VCaP (cell line): ENCODE results near the gene SPAG9.
A peak's percentile ranks its signal among the peaks of the same experiment; 100 is the strongest.

ENCODE experiments used
- H3K27ac ChIP-seq: fragments of 450-650 bp; 2 replicates; pipeline ENCODE4 v1.5.1; 2017
- CTCF ChIP-seq: fragments of 450-650 bp; conservative IDR thresholded peaks from 2 replicates; pipeline ENCODE4 v1.5.1; 2017; ENCODE audit warnings: mild to moderate bottlenecking, moderate library complexity

The SPAG9 gene

DNA sequence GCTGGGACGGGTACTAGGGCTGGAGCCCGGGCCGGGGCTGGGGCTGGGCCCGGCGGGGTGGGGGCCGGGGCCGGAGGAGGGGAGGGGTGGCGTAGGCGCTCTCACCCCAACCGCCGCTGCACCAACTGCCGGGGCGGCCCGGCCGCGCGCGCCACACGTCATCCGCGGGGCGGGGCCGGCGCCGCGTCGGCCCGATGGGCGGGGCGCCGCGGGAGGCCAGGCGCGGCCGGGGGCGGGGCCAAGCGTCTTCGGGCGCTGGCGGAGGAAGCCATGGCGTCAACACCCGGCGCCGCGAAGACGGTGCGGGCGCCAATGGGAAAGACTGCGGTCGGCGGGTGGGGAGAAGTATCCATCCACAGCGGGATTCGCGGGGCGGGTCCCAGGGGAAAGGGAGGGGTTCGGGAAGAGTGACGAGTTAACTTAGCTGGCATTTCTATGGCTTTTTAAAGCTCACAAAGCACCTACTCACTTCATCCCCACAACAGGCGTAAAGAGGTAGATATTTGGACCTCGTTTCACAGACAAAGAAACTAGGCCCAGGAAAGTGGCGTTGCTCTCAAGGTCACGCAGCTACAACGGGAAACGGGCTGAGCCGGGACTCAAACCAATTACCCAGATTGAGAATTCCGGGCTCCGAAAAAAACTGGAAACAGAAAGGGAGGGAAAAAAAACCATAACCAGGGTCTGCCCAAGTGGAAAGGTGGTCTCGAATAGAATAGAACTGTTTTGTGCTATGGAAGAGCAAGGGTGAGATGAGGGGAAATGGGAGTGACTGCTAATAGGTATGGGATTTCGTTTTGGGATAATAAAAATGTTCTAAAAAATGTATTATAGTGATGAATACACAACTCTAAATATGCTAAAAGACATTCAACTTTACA lies at the start of gene SPAG9:
Gene SPAG9, minus strand, starts transcription at position 130 of the 881 bp plus-strand sequence. CDS start 212 bp downstream, outside the sequence.
- TF ChIP-seq CTCF = no peak

DNA sequence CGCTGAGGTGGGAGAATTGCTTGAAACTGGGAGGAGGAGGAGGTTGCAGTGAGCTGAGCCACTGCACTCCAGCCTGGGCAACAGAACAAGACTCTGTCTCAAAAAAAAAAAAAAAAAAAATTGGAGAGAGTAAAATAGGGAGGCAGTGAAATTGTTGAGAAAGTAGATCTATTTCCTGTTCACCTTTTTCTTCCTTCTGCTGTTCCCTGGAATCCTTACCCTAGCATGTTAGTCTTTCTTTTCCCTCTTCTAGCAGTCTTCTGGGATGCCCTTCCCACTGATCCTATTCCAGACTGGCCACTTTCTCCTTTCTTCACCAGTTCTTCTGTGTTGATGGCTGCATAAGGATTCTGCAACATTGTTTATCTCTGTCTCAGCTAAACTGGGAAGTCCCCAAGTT lies 48.7 kb upstream of the SPAG9 start:
- no peak for TF ChIP-seq CTCF
- H3K27ac ChIP-seq = peak overlapping the region; percentile 97; the same call in 1 of the 2 replicates

More for the DNA sequence above, at the start of gene SPAG9:
- peak within 1 kb of the TSS; percentile 93 for H3K27ac ChIP-seq

- peak; percentile 95 for TF ChIP-seq CTCF
- peak overlapping the region; percentile 97 for H3K27ac ChIP-seq
These were observed 46.6 kb upstream of the SPAG9 start for GRCh38 chr17:51166987-51167931.

DNA sequence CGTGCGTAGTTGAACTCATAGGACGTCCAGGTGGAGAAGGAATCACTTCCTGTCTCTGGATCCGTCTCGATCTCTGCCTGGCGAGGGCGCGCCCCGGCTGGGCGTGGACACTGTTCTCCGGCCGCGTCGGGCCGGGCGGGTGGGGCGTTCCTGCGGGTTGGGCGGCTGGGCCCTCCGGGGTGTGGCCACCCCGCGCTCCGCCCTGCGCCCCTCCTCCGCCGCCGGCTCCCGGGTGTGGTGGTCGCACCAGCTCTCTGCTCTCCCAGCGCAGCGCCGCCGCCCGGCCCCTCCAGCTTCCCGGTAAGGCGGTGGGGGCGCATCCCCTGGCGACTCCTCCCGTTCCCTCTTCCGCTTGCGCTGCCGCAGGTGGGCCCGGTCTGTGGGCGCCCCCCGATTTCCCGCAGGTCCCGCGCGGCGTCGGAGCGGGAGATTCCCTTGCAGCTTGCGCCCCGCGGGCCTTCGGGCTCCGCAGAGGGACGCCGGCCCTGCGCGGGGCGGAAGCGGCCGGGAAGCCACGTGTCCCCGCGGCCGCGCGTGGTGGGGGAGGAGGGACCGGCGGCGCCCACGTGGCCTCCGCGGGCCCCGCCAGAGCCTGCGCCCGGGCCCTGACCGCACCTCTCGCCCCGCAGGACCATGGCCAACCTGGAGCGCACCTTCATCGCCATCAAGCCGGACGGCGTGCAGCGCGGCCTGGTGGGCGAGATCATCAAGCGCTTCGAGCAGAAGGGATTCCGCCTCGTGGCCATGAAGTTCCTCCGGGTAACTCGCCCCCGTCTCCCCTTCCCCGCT lies 45.7 kb upstream of the SPAG9 start, which contains the start of gene NME2:
Gene NME2, plus strand, starts transcription at position 214 of the 789 bp plus-strand sequence. Its CDS starts 420 bp downstream, at position 634.
- no peak for TF ChIP-seq CTCF
- peak within 1 kb of the TSS; percentile 97 for H3K27ac ChIP-seq

DNA sequence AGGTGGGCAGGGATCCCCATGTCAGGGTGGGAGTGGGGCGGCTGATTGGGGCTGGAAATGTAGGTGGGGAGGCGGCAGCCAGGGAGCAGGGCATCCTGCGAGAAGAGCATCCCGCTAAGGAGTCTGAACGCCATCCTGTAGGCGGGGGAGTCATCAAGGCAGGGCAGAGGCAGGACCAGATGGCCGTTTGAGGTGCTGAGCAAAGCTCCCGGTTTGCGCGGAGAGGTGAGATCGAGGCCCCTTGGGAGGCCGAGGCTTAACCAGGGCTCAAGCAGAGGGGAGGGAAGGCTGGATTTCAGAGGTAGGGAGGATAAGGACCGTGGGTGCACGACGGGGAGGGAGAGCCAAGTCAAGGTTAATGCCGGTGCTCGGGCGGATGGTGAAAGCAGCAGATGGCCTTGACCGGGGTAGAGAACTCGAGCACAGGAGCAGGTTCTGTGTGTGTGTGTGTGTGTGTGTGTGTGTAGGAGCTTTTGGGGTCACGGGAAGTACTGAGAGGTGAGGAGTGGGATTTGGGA lies 45.1 kb upstream of the SPAG9 start:
- TF ChIP-seq CTCF = no peak
- peak overlapping the region; percentile 97 for H3K27ac ChIP-seq

DNA sequence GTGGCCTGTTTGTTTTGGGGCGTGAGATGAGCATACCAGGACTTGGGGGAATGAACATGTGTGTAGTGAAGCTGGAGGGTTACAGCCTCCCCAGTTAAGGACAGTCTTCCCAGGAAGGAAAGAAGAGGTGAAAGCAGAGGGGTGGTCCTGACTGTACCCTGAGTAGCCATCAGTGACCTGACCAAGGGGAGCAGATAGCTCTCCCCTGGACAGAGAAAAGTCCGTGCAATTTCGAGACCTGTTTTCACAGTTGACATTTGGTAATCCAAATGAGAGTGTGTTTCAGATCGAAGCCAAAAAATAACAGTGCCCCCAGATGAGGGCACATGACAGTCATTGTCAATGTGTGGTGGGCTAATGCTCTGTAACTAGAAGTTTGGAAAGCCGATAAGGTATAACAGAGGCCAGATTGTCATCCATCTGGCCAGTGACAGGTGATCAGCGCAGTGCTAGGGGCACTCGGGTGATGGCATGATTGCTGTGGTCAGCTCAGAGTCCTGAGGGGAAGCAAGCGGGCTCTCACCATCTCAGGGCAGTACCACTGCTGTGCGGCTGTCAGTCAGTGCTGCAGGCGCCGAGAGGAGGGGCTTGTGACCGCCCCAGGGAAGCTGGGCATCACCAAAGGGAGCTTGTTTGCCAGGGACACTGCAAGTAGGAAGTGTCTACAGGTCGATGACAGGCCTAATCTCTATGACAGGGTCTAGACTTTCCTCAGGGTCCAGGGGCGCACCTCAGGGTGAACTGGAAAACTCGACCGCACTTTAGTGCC lies 44.4 kb upstream of the SPAG9 start:
- H3K27ac ChIP-seq = peak overlapping the region; percentile 97
- no peak for TF ChIP-seq CTCF
